GM23338 (cell line): ENCODE data around the gene SASH1. TPM values are rescaled to one million over a fixed set of nuclear protein-coding genes. Genes with fewer than 3 reads are reported as not detected.
A peak's percentile ranks its signal among the peaks of the same experiment; 100 is the strongest.

Source experiments
- ATAC-seq: fragments of 200-7000 bp; cut with Tn5 transposase; 3 replicates; pipeline ENCODE4 v1.9.1; 2020
- DNase-seq: peaks from one replicate; pipeline ENCODE4 v3.0.0-alpha.2; 2015; ENCODE audit warnings: low spot score
- H2AFZ ChIP-seq: fragments of 200-600 bp; sonication (generic); 2 replicates; pipeline ENCODE4 v1.8.0; 2016; ENCODE audit warnings: antibody characterized with exemption, mild to moderate bottlenecking, moderate library complexity
- H3F3A ChIP-seq: fragments of 200-600 bp; sonication (generic); replicated peaks from 2 replicates; pipeline ENCODE4 v1.8.0; 2017; ENCODE audit warnings: antibody characterized with exemption, mixed run types, low read depth
- H3K27ac ChIP-seq: fragments of 200-600 bp; sonication (generic); 2 replicates; pipeline ENCODE4 v1.6.1; 2016; ENCODE audit warnings: low read depth
- H3K27me3 ChIP-seq: fragments of 200-600 bp; sonication (generic); 2 replicates; pipeline ENCODE4 v1.8.0; 2016; ENCODE audit warnings: mild to moderate bottlenecking, mixed run types, moderate library complexity; ENCODE audit not compliant: insufficient read depth
- H3K36me3 ChIP-seq: fragments of 200-600 bp; sonication (generic); 2 replicates; pipeline ENCODE4 v1.8.0; 2016; ENCODE audit warnings: mild to moderate bottlenecking; ENCODE audit not compliant: insufficient read depth
- H3K4me1 ChIP-seq: fragments of 200-600 bp; sonication (generic); 2 replicates; pipeline ENCODE4 v1.8.0; 2016; ENCODE audit warnings: mild to moderate bottlenecking, moderate library complexity; ENCODE audit not compliant: insufficient read depth
- H3K4me2 ChIP-seq: fragments of 200-600 bp; sonication (generic); 2 replicates; pipeline ENCODE4 v1.7.1; 2017; ENCODE audit warnings: mixed run types
- H3K4me3 ChIP-seq: fragments of 200-600 bp; sonication (generic); 2 replicates; pipeline ENCODE4 v1.6.1; 2016; ENCODE audit warnings: mixed run types
- H3K79me2 ChIP-seq: fragments of 200-600 bp; sonication (generic); replicated peaks from 2 replicates; pipeline ENCODE4 v1.8.0; 2017; ENCODE audit warnings: mild to moderate bottlenecking; ENCODE audit not compliant: insufficient read depth
- H3K9me2 ChIP-seq: fragments of 200-600 bp; sonication (generic); 2 replicates; pipeline ENCODE4 v1.8.0; 2017; ENCODE audit not compliant: insufficient read depth
- H4K20me1 ChIP-seq: fragments of 200-600 bp; sonication (generic); replicated peaks from 2 replicates; pipeline ENCODE4 v1.8.0; 2017; ENCODE audit warnings: mild to moderate bottlenecking; ENCODE audit not compliant: insufficient read depth
- H3K27ac Mint-ChIP-seq: 2 replicates; pipeline ENCODE4 v1.8.0; 2020; ENCODE audit warnings: inconsistent platforms, mild to moderate bottlenecking, moderate library complexity, mixed read lengths
- H3K27me3 Mint-ChIP-seq: 3 replicates; pipeline ENCODE4 v1.8.0; 2022; ENCODE audit warnings: low read depth, mild to moderate bottlenecking, moderate library complexity, mixed read lengths, inconsistent platforms; ENCODE audit not compliant: insufficient read depth, poor library complexity
- H3K36me3 Mint-ChIP-seq: 3 replicates; pipeline ENCODE4 v1.8.0; 2021; ENCODE audit warnings: low read depth, mild to moderate bottlenecking, inconsistent platforms, moderate library complexity, mixed read lengths
- H3K4me1 Mint-ChIP-seq: 3 replicates; pipeline ENCODE4 v1.8.0; 2020; ENCODE audit warnings: mild to moderate bottlenecking, inconsistent platforms, mixed read lengths
- H3K4me3 Mint-ChIP-seq: 3 replicates; pipeline ENCODE4 v1.8.0; 2021; ENCODE audit warnings: moderate library complexity, mild to moderate bottlenecking, inconsistent platforms, mixed read lengths
- H3K9me3 Mint-ChIP-seq: 3 replicates; pipeline ENCODE4 v1.8.0; 2020; ENCODE audit warnings: moderate library complexity, mild to moderate bottlenecking, inconsistent platforms, mixed read lengths
- EZH2phosphoT487 ChIP-seq: fragments of 200-600 bp; sonication (generic); IDR thresholded peaks from one replicate; pipeline ENCODE4 v1.8.1; 2018; ENCODE audit warnings: antibody characterized with exemption; ENCODE audit not compliant: unreplicated experiment
- NANOG ChIP-seq: IDR thresholded peaks from 2 replicates; pipeline ENCODE4 v1.6.1; 2016; ENCODE audit warnings: antibody characterized with exemption, borderline replicate concordance
- POLR2AphosphoS5 ChIP-seq: IDR thresholded peaks from 2 replicates; pipeline ENCODE4 v1.6.1; 2016; ENCODE audit warnings: antibody characterized with exemption, low read depth
- STAT1 ChIP-seq: IDR thresholded peaks from one replicate; pipeline ENCODE4 v1.6.1; 2016; ENCODE audit warnings: antibody characterized with exemption; ENCODE audit not compliant: unreplicated experiment
- ZNF114 ChIP-seq: fragments of 250-450 bp; sonication (Bioruptor Pico); IDR thresholded peaks from 2 replicates; pipeline ENCODE4 v1.5.0; 2020; ENCODE audit warnings: mild to moderate bottlenecking, moderate library complexity
- ZNF331 ChIP-seq: fragments of 250-450 bp; sonication (Bioruptor Pico); IDR thresholded peaks from 2 replicates; pipeline ENCODE4 v1.5.0; 2020; ENCODE audit warnings: low read depth, mild to moderate bottlenecking, moderate library complexity
- ZNF462 ChIP-seq: fragments of 250-450 bp; sonication (Bioruptor Pico); IDR thresholded peaks from 2 replicates; pipeline ENCODE4 v1.5.0; 2020; ENCODE audit warnings: mild to moderate bottlenecking, moderate library complexity
- polyA plus RNA-seq: library from polyadenylated mRNA; unstranded; fragments of >200 nt; fragmentation: Nextera tagmentation; extraction: Ambion mirVana; gene quantifications from 2 replicates; pipeline ENCODE4 v1.2.1, GENCODE V29; 2016
- total RNA-seq: library from RNA; depleted of rRNA; stranded (reverse); fragments of >200 nt; shearing (Covaris generic); gene quantifications from 2 replicates; pipeline ENCODE4 v1.2.3, GENCODE V29; 2014
- TF ChIP-seq, protein P1 (sequence below): IDR thresholded peaks from one replicate; pipeline ENCODE4 v1.6.1; 2018; ENCODE audit warnings: antibody characterized with exemption; ENCODE audit not compliant: unreplicated experiment
- TF ChIP-seq, protein P2 (sequence below): IDR thresholded peaks from 2 replicates; pipeline ENCODE4 v1.6.1; 2016; ENCODE audit warnings: antibody characterized with exemption

Gene SASH1
- total and polyA plus RNA-seq, 2 experiments from 2014 or later: 8.2 to 30.2 TPM

GRCh38 chr6:148455225-148455624 is 112.6 kb downstream of the SASH1 start:
- Histone ChIP-seq H3K79me2 (0 out of 2 replicates have a peak, but pooled peaks cover 3% of the 10 kb centered on the region), H3K4me3 (no peak overlapping the region), H3K36me3 (no peaks in the 10 kb centered on the region), H3K9me2 (no peaks in the 10 kb centered on the region), H3F3A (no peaks in the 10 kb centered on the region), H4K20me1 (0 out of 2 replicates have a peak, but pooled peaks cover 4% of the 10 kb centered on the region), H3K4me2 (no peak overlapping the region), H2AFZ (no peak overlapping the region), H3K4me1 (no peaks in the 10 kb centered on the region), H3K27me3 (no peaks in the 10 kb centered on the region), H3K27ac (0 out of 2 replicates have a peak overlapping the region, but pooled peaks have one; percentile 9)
- no peak for DNase-seq
- ATAC-seq: no peak
- peaks cover 5% of the 10 kb centered on the region for H3K27me3 Mint-ChIP-seq
- peak overlapping the region; percentile 47; the same call in 1 of the 2 replicates for H3K27ac Mint-ChIP-seq
- H3K4me1 Mint-ChIP-seq: peaks cover 10% of the 10 kb centered on the region
- no peak overlapping the region for H3K4me3 Mint-ChIP-seq
- no peaks in the 10 kb centered on the region for H3K36me3 Mint-ChIP-seq
- no peaks in the 10 kb centered on the region for H3K9me3 Mint-ChIP-seq
- TF ChIP-seq, protein P1, sequence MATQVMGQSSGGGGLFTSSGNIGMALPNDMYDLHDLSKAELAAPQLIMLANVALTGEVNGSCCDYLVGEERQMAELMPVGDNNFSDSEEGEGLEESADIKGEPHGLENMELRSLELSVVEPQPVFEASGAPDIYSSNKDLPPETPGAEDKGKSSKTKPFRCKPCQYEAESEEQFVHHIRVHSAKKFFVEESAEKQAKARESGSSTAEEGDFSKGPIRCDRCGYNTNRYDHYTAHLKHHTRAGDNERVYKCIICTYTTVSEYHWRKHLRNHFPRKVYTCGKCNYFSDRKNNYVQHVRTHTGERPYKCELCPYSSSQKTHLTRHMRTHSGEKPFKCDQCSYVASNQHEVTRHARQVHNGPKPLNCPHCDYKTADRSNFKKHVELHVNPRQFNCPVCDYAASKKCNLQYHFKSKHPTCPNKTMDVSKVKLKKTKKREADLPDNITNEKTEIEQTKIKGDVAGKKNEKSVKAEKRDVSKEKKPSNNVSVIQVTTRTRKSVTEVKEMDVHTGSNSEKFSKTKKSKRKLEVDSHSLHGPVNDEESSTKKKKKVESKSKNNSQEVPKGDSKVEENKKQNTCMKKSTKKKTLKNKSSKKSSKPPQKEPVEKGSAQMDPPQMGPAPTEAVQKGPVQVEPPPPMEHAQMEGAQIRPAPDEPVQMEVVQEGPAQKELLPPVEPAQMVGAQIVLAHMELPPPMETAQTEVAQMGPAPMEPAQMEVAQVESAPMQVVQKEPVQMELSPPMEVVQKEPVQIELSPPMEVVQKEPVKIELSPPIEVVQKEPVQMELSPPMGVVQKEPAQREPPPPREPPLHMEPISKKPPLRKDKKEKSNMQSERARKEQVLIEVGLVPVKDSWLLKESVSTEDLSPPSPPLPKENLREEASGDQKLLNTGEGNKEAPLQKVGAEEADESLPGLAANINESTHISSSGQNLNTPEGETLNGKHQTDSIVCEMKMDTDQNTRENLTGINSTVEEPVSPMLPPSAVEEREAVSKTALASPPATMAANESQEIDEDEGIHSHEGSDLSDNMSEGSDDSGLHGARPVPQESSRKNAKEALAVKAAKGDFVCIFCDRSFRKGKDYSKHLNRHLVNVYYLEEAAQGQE: no peak
- TF ChIP-seq ZNF114 (CRISPR knock-in tag) (no peak), EZH2phosphoT487 (no peak), NANOG (no peak), ZNF331 (no peak), STAT1 (no peak), ZNF462 (CRISPR knock-in tag) (no peak), POLR2AphosphoS5 (no peak)
- TF ChIP-seq, protein P2, sequence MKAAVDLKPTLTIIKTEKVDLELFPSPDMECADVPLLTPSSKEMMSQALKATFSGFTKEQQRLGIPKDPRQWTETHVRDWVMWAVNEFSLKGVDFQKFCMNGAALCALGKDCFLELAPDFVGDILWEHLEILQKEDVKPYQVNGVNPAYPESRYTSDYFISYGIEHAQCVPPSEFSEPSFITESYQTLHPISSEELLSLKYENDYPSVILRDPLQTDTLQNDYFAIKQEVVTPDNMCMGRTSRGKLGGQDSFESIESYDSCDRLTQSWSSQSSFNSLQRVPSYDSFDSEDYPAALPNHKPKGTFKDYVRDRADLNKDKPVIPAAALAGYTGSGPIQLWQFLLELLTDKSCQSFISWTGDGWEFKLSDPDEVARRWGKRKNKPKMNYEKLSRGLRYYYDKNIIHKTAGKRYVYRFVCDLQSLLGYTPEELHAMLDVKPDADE: no peak
